Ishikawa (cell line): ENCODE results near the gene ZNF618.

Experiments used
- CEBPB ChIP-seq: IDR thresholded peaks from 2 replicates; pipeline ENCODE4 v1.6.1; 2012
- FOXM1 ChIP-seq: IDR thresholded peaks from 2 replicates; pipeline ENCODE4 v1.6.1; 2012; ENCODE audit warnings: low read depth, borderline replicate concordance
- MAX ChIP-seq: IDR thresholded peaks from 2 replicates; pipeline ENCODE4 v1.6.1; 2012
- RAD21 ChIP-seq: IDR thresholded peaks from 2 replicates; pipeline ENCODE4 v1.6.1; 2012; ENCODE audit warnings: low read depth
- REST ChIP-seq: IDR thresholded peaks from 2 replicates; pipeline ENCODE4 v1.6.1; 2012; ENCODE audit warnings: low read depth, mild to moderate bottlenecking
- TAF1 ChIP-seq: IDR thresholded peaks from 2 replicates; pipeline ENCODE4 v1.6.1; 2012; ENCODE audit warnings: low read depth, mild to moderate bottlenecking
- TEAD4 ChIP-seq: IDR thresholded peaks from 2 replicates; pipeline ENCODE4 v1.6.1; 2012
- ZBTB7A ChIP-seq: IDR thresholded peaks from 2 replicates; pipeline ENCODE4 v1.6.1; 2012; ENCODE audit warnings: low read depth

GRCh38 chr9:113947941-113948340 is 71.8 kb downstream of the ZNF618 start:
- TF ChIP-seq RAD21 (no peak), TAF1 (no peak), TEAD4 (no peak), REST (no peak), ZBTB7A (no peak), MAX (no peak), FOXM1 (no peak), CEBPB (no peak)
